Measurements from ENCODE around the gene CGREF1.

CGREF1 gene

DNA sequence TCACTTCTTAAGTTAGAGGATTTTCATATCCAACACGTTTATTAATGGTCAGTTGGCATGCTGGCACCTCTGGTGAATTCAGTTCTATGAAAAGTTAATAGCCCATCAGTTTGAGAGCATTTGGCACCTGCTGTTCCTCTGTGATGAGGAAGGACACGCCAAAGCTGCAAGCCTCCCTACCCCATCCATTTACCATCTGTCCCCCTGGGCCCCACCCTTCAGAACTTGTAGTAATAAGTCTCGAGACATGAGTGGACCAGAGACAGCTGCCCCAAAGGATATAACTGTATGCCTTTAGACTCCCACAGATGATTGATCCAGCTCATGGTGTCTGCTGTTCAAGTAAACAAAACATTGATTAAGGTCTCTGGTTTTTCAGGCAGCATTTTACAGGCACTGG, 53.8 kb downstream of the CGREF1 start:
- Mint-ChIP-seq H3K4me3 (no peak overlapping the region), H3K9me3 (no peaks in the 10 kb centered on the region), H3K27ac (no peak overlapping the region), H3K36me3 (peaks cover 98% of the 10 kb centered on the region), H3K4me1 (peaks cover 36% of the 10 kb centered on the region)
- DNase-seq (ENCODE audit: low spot score in 2 of 2) (no peak), ATAC-seq (no peak)

DNA sequence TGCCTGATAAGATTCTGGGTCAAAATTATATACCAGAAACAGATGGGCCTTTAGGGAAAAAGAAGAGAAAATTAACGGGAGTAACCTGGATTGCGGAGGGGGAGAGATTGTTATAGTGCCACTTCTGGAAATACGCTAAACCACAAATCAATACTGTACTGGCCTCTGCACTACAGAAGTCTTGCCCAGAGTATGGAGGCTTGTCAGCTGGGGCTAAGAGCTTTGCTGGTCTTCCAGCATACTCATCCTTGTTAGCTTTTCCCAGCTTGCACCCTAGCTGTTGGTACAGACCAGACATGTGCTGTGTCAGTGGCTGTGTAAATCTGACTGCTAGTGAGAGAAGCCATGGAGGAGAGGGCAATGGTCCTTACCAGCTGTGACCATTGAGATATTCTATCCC, 58.6 kb downstream of the CGREF1 start:
- H3K36me3 Mint-ChIP-seq, result peaks cover 89% of the 10 kb centered on the region
- DNase-seq (ENCODE audit: low spot score in 2 of 2) (no peak), ATAC-seq (no peak)
- H3K27ac Mint-ChIP-seq, result peak overlapping the region; percentile 12
- H3K4me3 Mint-ChIP-seq, result no peak overlapping the region
- no peaks in the 10 kb centered on the region for H3K4me1 Mint-ChIP-seq
- no peaks in the 10 kb centered on the region for H3K9me3 Mint-ChIP-seq

DNA sequence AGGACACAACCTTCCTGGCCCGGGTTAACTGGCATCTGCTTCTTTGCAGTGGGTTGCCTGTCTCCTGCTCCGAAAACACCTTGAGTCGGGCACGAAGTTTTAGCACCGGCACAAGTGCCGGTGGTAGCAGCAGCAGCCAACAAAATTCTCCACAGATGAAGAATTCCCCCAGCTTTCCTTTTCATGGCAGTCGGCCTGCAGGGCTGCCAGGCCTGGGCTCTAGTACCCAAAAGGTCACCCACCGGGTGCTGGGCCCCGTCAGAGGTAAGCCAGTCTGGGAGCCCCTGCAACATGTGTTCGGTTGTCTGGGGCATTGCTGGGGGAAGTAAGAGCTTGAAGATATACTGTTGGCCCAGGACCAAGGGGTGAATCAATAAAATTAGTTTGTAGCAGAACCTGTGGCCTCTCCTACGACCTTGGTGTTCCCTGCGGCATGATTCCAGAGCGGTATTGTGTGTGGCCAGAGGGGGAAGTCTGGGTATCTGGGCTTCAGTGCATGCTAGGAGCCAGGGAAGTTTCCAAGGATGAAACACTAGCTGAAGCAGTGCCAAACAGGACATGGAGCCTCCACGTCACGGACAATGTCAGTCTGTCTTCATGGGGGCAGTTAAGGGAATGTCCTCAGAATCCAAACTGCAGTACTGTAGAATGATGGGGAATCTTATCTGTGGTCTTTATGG, 59.6 kb downstream of the CGREF1 start:
- Mint-ChIP-seq H3K9me3 (no peaks in the 10 kb centered on the region), H3K36me3 (peaks cover 86% of the 10 kb centered on the region), H3K27ac (peak overlapping the region; percentile 37), H3K4me3 (no peak overlapping the region), H3K4me1 (no peaks in the 10 kb centered on the region)
- DNase-seq (ENCODE audit: low spot score in 2 of 2), result no peak
- ATAC-seq, result no peak

DNA sequence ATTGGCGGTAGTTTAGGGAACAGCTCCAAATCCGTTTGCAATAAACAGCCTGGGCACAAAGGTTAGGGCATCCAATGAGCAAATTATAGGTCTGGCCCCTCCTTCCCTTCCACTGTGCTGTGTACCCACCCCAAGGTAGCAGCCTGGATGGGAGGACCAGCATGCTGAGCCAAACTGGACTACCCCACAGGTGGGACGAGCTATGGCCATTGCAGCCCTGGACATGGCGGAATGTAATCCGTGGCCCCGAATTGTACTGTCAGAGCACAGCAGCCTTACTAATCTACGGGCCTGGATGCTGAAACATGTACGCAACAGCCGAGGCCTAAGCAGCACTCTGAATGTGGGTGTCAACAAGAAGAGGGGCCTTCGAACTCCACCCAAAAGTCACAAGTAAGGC, 60.7 kb downstream of the CGREF1 start:
- no peak for DNase-seq (ENCODE audit: low spot score in 2 of 2)
- Mint-ChIP-seq H3K9me3 (no peaks in the 10 kb centered on the region), H3K27ac (peak overlapping the region; percentile 37), H3K4me1 (no peaks in the 10 kb centered on the region), H3K36me3 (peaks cover 79% of the 10 kb centered on the region), H3K4me3 (no peak overlapping the region)
- ATAC-seq, result no peak

DNA sequence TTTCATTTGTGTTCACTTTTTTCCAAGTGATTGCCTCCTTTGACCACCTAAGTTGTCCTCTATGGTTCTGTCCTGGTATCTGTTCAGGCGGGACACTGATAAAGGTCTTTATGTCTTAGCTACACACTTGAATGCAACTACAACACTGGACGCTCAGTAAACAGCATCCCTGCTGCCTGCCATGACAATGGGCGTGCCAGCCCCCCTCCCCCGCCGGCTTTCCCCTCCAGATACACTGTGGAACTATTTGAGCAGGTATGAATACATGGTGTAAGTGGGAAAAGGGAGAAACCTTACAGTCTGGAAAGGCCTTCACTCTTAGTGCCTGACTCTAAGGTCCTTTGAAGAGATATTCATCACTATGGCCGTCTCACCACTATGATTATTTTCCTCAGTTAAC, 61.7 kb downstream of the CGREF1 start:
- H3K4me1 Mint-ChIP-seq, result peaks cover 4% of the 10 kb centered on the region
- H3K9me3 Mint-ChIP-seq, result no peaks in the 10 kb centered on the region
- no peak overlapping the region for H3K4me3 Mint-ChIP-seq
- DNase-seq (ENCODE audit: low spot score in 2 of 2) (no peak), ATAC-seq (no peak)
- H3K27ac Mint-ChIP-seq, result no peak overlapping the region
- H3K36me3 Mint-ChIP-seq, result peaks cover 72% of the 10 kb centered on the region

DNA sequence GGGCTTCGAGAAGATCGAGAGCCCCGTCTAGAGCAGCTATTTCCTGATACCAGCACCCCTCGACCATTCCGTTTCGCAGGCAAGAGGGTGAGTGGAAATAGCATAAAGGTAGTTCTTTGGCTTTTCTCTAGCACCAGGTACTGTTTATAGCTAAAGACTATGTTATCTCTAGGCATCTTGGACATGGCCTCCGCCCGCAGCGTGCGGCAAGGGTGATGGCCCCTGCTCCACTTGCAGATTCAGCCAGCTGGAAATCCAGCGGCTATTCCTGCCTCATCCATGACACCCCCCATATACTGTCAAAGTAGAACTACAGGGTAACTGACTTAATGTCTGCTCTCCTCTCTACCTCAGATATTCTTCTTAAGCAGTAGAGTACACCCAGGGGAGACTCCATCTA, 64.2 kb downstream of the CGREF1 start:
- H3K27ac Mint-ChIP-seq, result peak overlapping the region; percentile 67
- ATAC-seq (no peak), DNase-seq (ENCODE audit: low spot score in 2 of 2) (no peak)
- peaks cover 74% of the 10 kb centered on the region for H3K36me3 Mint-ChIP-seq
- peaks cover 24% of the 10 kb centered on the region for H3K4me1 Mint-ChIP-seq
- no peaks in the 10 kb centered on the region for H3K9me3 Mint-ChIP-seq
- H3K4me3 Mint-ChIP-seq, result no peak overlapping the region

DNA sequence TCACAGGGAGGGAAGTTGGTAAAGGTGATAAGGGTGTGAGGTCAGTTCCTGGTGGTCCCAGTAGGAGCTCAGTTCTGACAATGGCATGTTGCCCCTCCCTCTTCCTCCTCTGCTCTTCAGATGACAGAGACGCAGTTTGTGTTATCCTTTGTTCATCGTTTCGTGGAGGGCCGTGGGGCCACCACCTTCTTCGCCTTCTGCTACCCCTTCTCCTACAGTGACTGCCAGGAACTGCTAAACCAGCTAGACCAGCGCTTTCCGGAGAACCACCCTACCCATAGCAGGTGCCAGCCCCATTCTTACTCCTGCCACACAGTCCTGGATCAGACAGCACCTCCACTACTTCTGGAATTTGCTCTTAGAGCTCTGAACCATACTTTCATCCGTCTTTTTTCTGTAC, 65.2 kb downstream of the CGREF1 start:
- H3K36me3 Mint-ChIP-seq, result peaks cover 65% of the 10 kb centered on the region
- H3K4me1 Mint-ChIP-seq, result peaks cover 29% of the 10 kb centered on the region
- DNase-seq (ENCODE audit: low spot score in 2 of 2) (no peak), ATAC-seq (no peak)
- H3K9me3 Mint-ChIP-seq, result no peaks in the 10 kb centered on the region
- H3K27ac Mint-ChIP-seq, result peak overlapping the region; percentile 15
- H3K4me3 Mint-ChIP-seq, result no peak overlapping the region

DNA sequence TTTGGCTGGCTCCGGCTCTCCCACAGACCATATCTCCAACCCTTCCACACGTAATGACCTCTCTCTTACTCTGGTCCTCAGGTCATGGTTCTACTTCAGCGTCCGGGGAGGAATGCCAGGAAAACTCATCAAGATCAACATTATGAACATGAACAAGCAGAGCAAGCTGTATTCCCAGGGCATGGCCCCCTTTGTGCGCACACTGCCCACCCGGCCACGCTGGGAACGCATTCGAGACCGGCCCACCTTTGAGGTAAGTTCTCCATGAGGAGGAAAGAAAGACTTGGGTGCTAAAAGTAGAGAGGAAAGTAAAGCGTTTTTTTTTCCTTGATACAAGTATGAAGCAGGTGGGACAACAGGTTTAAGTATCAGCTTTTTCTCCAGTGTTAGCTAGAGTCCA, 65.6 kb downstream of the CGREF1 start:
- H3K9me3 Mint-ChIP-seq, result no peaks in the 10 kb centered on the region
- no peak for ATAC-seq
- peak overlapping the region; percentile 50 for H3K27ac Mint-ChIP-seq
- no peak for DNase-seq (ENCODE audit: low spot score in 2 of 2)
- peak overlapping the region; percentile 22 for H3K4me3 Mint-ChIP-seq
- H3K4me1 Mint-ChIP-seq, result peaks cover 29% of the 10 kb centered on the region
- peaks cover 63% of the 10 kb centered on the region for H3K36me3 Mint-ChIP-seq

DNA sequence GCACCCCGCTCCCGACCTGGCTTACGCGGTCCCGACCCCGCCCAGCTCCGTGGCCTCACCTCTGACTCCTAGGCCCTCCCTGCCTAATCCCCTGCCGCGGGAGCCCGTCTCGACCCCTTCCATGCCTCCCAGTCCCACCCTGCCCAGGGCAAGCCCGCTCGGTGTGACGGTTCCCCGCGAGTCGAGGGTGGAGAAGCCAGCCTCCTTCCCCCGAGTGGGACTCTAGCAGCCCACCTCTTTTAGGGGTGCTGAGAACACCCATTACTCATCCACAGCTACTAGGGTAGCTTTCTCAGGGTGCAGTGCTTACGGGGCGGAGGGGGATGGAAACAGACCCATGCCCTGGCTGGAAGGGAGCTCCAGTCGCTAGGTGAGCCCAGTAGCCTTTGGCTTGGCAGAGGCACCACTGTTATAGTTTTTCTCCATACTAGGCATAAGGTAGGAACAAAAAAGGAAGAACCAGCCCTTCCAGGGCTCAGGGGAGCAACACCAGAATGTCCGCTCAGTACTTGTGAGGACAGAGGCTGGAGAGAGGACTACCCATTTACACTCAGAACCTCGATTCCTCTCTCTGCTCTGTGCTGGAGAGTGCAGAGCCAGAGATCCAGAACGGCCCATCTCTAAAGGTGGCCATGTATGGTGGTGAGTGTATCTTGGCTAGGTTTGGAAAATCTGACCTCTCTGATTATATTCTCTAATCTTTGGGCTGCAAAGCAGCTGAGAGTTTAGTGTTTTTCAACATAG, 66.9 kb downstream of the CGREF1 start:
- Mint-ChIP-seq H3K36me3 (peaks cover 53% of the 10 kb centered on the region), H3K9me3 (no peaks in the 10 kb centered on the region), H3K27ac (peak overlapping the region; percentile 100), H3K4me1 (peaks cover 34% of the 10 kb centered on the region), H3K4me3 (peak overlapping the region; percentile 93)
- no peak for ATAC-seq
- no peak for DNase-seq (ENCODE audit: low spot score in 2 of 2)

DNA sequence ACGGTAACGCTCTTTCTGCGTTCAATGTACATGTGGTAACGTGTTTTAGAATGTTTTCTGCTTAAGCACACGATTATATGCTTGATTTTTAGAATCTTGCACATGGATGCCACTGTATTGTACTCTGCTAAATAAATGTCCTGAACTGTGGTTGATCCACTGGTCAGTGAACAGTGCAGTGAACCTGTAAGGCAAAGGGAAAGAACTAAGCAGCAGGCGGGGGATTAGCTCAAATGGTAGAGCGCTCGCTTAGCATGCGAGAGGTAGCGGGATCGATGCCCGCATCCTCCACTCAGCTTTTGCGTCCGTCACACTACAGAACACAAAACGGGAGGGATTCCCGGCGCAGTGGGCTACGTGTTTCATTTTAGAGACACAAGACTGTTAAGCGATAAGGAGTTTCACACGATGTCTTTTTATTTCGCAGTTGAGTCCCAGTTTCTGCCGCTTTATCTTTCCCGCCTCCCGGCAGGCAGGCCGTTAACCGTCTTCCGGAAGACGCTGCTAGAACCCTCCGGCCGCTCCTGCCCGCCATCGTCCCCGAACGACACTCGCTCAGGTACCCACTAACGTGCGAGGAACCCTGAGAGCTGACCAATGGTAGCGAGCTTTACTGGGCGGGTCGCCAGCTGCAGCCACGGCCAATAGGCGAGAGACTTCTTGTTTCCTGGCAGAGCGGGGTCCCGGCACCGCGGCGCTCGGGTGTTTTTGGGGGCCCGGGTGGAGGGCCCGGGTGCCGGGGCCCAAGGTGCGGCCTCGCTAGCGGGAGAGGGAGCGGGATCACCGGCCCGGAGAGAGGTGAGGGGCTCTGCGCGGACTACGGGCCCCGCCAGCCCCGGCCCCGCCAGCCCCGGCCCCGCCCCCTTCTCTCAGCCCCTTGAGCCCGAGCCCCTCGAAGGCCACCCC, 67.7 kb downstream of the CGREF1 start, which contains the start of gene AGBL5:
Gene AGBL5 (plus strand): TSS at position 673 of the 906 bp plus-strand sequence. CDS start 1,291 bp downstream, outside the sequence.
- Mint-ChIP-seq H3K36me3 (peaks cover 45% of the 10 kb centered on the region), H3K9me3 (no peaks in the 10 kb centered on the region), H3K27ac (peak within 1 kb of the TSS; percentile 100), H3K4me3 (peak within 1 kb of the TSS; percentile 93), H3K4me1 (peaks cover 34% of the 10 kb centered on the region)
- ATAC-seq, result peak; percentile 87
- peak; percentile 88 to 98 for DNase-seq (ENCODE audit: low spot score in 2 of 2)
